HCT116 (cell line): ENCODE results near the gene C10orf95.

Source experiments
- CTCF ChIP-seq, 3 experiments: fragments of 200-600 bp in 1 of 3; sonication (generic) in 1 of 3; IDR thresholded peaks in 2 of 3; conservative IDR thresholded peaks in 1 of 3; 2 replicates each; pipeline ENCODE4 v1.5.1; 2012 to 2017; ENCODE audit warnings: low read depth in 2 of 3, low read length in 2 of 3, antibody characterized with exemption in 1 of 3, borderline replicate concordance in 1 of 3, control low read depth in 1 of 3, mild to moderate bottlenecking in 1 of 3, mixed read lengths in 1 of 3, mixed run types in 1 of 3, moderate library complexity in 1 of 3; ENCODE audit not compliant: insufficient read depth in 1 of 3
- ELF1 ChIP-seq: IDR thresholded peaks from 2 replicates; pipeline ENCODE4 v1.6.1; 2012; ENCODE audit warnings: low read depth, borderline replicate concordance
- EZH2 ChIP-seq: fragments of 200-600 bp; sonication (generic); IDR thresholded peaks from 2 replicates; pipeline ENCODE4 v1.6.1; 2017; ENCODE audit warnings: antibody characterized with exemption, mixed run types
- MAX ChIP-seq: IDR thresholded peaks from 2 replicates; pipeline ENCODE4 v1.6.1; 2012
- POLR2A ChIP-seq: IDR thresholded peaks from 2 replicates; pipeline ENCODE4 v1.7.0; 2011; ENCODE audit warnings: borderline replicate concordance; ENCODE audit not compliant: insufficient read depth, insufficient read length; ENCODE audit errors: extremely low read depth
- SP1 ChIP-seq: IDR thresholded peaks from 2 replicates; pipeline ENCODE4 v1.6.1; 2012; ENCODE audit warnings: low read depth

- TF ChIP-seq EZH2 (no peak), MAX (no peak), CTCF (IDR thresholded peaks at IDR 0.05 in 2 of 3, conservative IDR thresholded peaks at IDR 0.05 in 1 of 3; ENCODE audit: borderline replicate concordance in 1 of 3, insufficient read depth in 1 of 3, low read depth in 2 of 3, low read length in 2 of 3) (no peak), ELF1 (no peak), POLR2A (no peak), SP1 (no peak)
Measured at GRCh38 chr10:102460836-102461186, 9.5 kb upstream of the C10orf95 start.
